Tibial nerve (tissue), 4 donors: ENCODE measurements around the gene RAVER2.

ENCODE experiments used
- CTCF ChIP-seq, 5 experiments: fragments of 200-600 bp in 3 of 5; fragments of 450-650 bp in 2 of 5; sonication (generic) in 3 of 5; IDR thresholded peaks; one replicate each; pipeline ENCODE4 v1.5.1; 2016 to 2019; ENCODE audit warnings: antibody characterized with exemption in 5 of 5, mild to moderate bottlenecking in 3 of 5, moderate library complexity in 2 of 5
- EP300 ChIP-seq, 2 donors: sonication (generic); formaldehyde crosslinking; IDR thresholded peaks; one replicate each; pipeline ENCODE4 v1.6.1; 2017; ENCODE audit warnings: antibody characterized with exemption in 2 of 2, mild to moderate bottlenecking in 1 of 2
- POLR2A ChIP-seq, 2 donors: fragments of 450-650 bp; IDR thresholded peaks; one replicate each; pipeline ENCODE4 v1.6.1; 2017; ENCODE audit warnings: antibody characterized with exemption in 2 of 2, mild to moderate bottlenecking in 2 of 2, moderate library complexity in 2 of 2

GRCh38 chr1:64755361-64755760 is 10.5 kb downstream of the RAVER2 start:
- TF ChIP-seq CTCF (IDR thresholded peaks at IDR 0.05) (no peak), POLR2A (IDR thresholded peaks at IDR 0.05) (no peak), EP300 (IDR thresholded peaks at IDR 0.05) (no peak)
